Measurements from ENCODE around the gene SLC7A6OS.

The SLC7A6OS gene

GRCh38 chr16:68344252-68344651 lies 33.5 kb upstream of the SLC7A6OS start:
- DNase-seq (ENCODE audit: low spot score) = no peak

GRCh38 chr16:68343137-68343536 lies 32.4 kb upstream of the SLC7A6OS start:
- no peak for DNase-seq (ENCODE audit: low spot score)

GRCh38 chr16:68342620-68343019 lies 31.9 kb upstream of the SLC7A6OS start:
- no peak for DNase-seq (ENCODE audit: low spot score)

- DNase-seq (ENCODE audit: low spot score) = no peak
Observed at GRCh38 chr16:68339214-68339613, 28.5 kb upstream of the SLC7A6OS start.

- no peak for DNase-seq (ENCODE audit: low spot score)
Observed at GRCh38 chr16:68338326-68339119, 27.8 kb upstream of the SLC7A6OS start.

- DNase-seq (ENCODE audit: low spot score) = no peak
Observed at GRCh38 chr16:68335175-68335574, 24.4 kb upstream of the SLC7A6OS start.

- no peak for DNase-seq (ENCODE audit: low spot score)
Observed at GRCh38 chr16:68332411-68333121, 21.8 kb upstream of the SLC7A6OS start.

GRCh38 chr16:68331879-68332410 lies 21.2 kb upstream of the SLC7A6OS start:
- DNase-seq (ENCODE audit: low spot score) = no peak

- no peak for DNase-seq (ENCODE audit: low spot score)
Observed at GRCh38 chr16:68328860-68329390, 18.2 kb upstream of the SLC7A6OS start.

- peak; percentile 92 for DNase-seq (ENCODE audit: low spot score)
Observed at GRCh38 chr16:68328151-68328859, 17.6 kb upstream of the SLC7A6OS start.

- no peak for DNase-seq (ENCODE audit: low spot score)
Observed at GRCh38 chr16:68324780-68325357, 14.1 kb upstream of the SLC7A6OS start.

- no peak for DNase-seq (ENCODE audit: low spot score)
Observed at GRCh38 chr16:68324336-68324735, 13.6 kb upstream of the SLC7A6OS start.

GRCh38 chr16:68319185-68319908 lies 8.6 kb upstream of the SLC7A6OS start:
- no peak for DNase-seq (ENCODE audit: low spot score)

GRCh38 chr16:68313116-68313515 lies 2.4 kb upstream of the SLC7A6OS start:
- no peak for DNase-seq (ENCODE audit: low spot score)

GRCh38 chr16:68310437-68310773 lies 341 bp downstream of the SLC7A6OS start:
- DNase-seq (ENCODE audit: low spot score) = no peak

- DNase-seq (ENCODE audit: low spot score) = no peak
Observed at GRCh38 chr16:68309799-68310198, 947 bp downstream of the SLC7A6OS start.

- no peak for DNase-seq (ENCODE audit: low spot score)
Observed at GRCh38 chr16:68306633-68307032, 4.1 kb downstream of the SLC7A6OS start.

- DNase-seq (ENCODE audit: low spot score) = no peak
Observed at GRCh38 chr16:68300734-68301459, 9.8 kb downstream of the SLC7A6OS start.

- DNase-seq (ENCODE audit: low spot score) = no peak
Observed at GRCh38 chr16:68299571-68300453, 10.9 kb downstream of the SLC7A6OS start.

All from SW480 (cell line).